Measurements from ENCODE around the gene RB1. TPM values are rescaled to one million over a fixed set of nuclear protein-coding genes. Genes with fewer than 3 reads are reported as not detected.

The RB1 gene
- total RNA-seq, 1 donor from 2014 or later: 10.6 TPM

- H3K4me3 ChIP-seq: peak overlapping the region; percentile 40 to 41
- peaks cover 3 to 35% of the 10 kb centered on the region in 2 donors for H3K4me1 ChIP-seq
- H3K27ac ChIP-seq: peak overlapping the region; percentile 74
- no peaks in the 10 kb centered on the region for H3K27me3 ChIP-seq
- DNase-seq (ENCODE audit: low spot score in 2 of 2): no peak
- H3K9me3 ChIP-seq: no peaks in the 10 kb centered on the region
- intact Hi-C loops (cut with DNase I): loop anchor here (2.0 to 10.0 kb wide), 4 partner anchors 102 to 174 kb away; partner anchors contain the start of genes ITM2B and RCBTB2
- H3K36me3 ChIP-seq: no peaks in the 10 kb centered on the region
- no peak for TF ChIP-seq CTCF (IDR thresholded peaks at IDR 0.05)
Measured at GRCh38 chr13:48403151-48403631, 99.6 kb downstream of the RB1 start.

- peaks cover 3 to 32% of the 10 kb centered on the region in 2 donors for H3K4me1 ChIP-seq
- H3K4me3 ChIP-seq: peak overlapping the region in 1 of 2 donors; percentile 41
- no peaks in the 10 kb centered on the region for H3K27me3 ChIP-seq
- H3K27ac ChIP-seq: peak overlapping the region; percentile 74
- DNase-seq (ENCODE audit: low spot score in 2 of 2): no peak
- TF ChIP-seq CTCF (IDR thresholded peaks at IDR 0.05): no peak
- H3K36me3 ChIP-seq: no peaks in the 10 kb centered on the region
- H3K9me3 ChIP-seq: no peaks in the 10 kb centered on the region
- intact Hi-C loops (cut with DNase I): loop anchor here (2.0 to 10.0 kb wide), 4 partner anchors 101 to 173 kb away; partner anchors contain the start of genes ITM2B and RCBTB2
Measured at GRCh38 chr13:48403913-48404312, 100.4 kb downstream of the RB1 start.

GRCh38 chr13:48404952-48405351 is 101.4 kb downstream of the RB1 start:
- Histone ChIP-seq H3K36me3 (no peaks in the 10 kb centered on the region), H3K27ac (peak overlapping the region; percentile 74), H3K9me3 (no peaks in the 10 kb centered on the region), H3K4me3 (no peak overlapping the region), H3K27me3 (no peaks in the 10 kb centered on the region), H3K4me1 (peaks cover 3 to 21% of the 10 kb centered on the region in 2 donors)
- no peak for DNase-seq (ENCODE audit: low spot score in 2 of 2)
- TF ChIP-seq CTCF (IDR thresholded peaks at IDR 0.05): no peak
- intact Hi-C loops (cut with DNase I): loop anchor here (5.0 to 10.0 kb wide), 3 partner anchors 127 to 172 kb away; partner anchors contain the start of genes ITM2B and RCBTB2

GRCh38 chr13:48405875-48406274 is 102.3 kb downstream of the RB1 start:
- DNase-seq (ENCODE audit: low spot score in 2 of 2): no peak
- H3K4me3 ChIP-seq: no peak overlapping the region
- H3K27me3 ChIP-seq: no peaks in the 10 kb centered on the region
- H3K36me3 ChIP-seq: no peaks in the 10 kb centered on the region
- H3K27ac ChIP-seq: peak overlapping the region; percentile 32 to 74
- no peaks in the 10 kb centered on the region for H3K9me3 ChIP-seq
- no peak for TF ChIP-seq CTCF (IDR thresholded peaks at IDR 0.05)
- intact Hi-C loops (cut with DNase I): loop anchor here (10.0 kb wide), 1 partner anchor 171 kb away; the partner anchor contains the start of gene ITM2B
- H3K4me1 ChIP-seq: peaks cover 0 to 21% of the 10 kb centered on the region in 2 donors

- no peak for TF ChIP-seq CTCF (IDR thresholded peaks at IDR 0.05)
- peak overlapping the region; percentile 62 to 72 for H3K27ac ChIP-seq
Measured at GRCh38 chr13:48410199-48410598, 106.6 kb downstream of the RB1 start.

More at GRCh38 chr13:48410199-48410598, 106.6 kb downstream of the RB1 start:
- DNase-seq (ENCODE audit: low spot score in 2 of 2): no peak
- intact Hi-C loops (cut with DNase I): no loop called here
- peaks cover 0 to 10% of the 10 kb centered on the region in 2 donors for H3K4me1 ChIP-seq
- H3K9me3 ChIP-seq: no peaks in the 10 kb centered on the region
- H3K27me3 ChIP-seq: no peaks in the 10 kb centered on the region
- peak overlapping the region; percentile 58 to 60 for H3K4me3 ChIP-seq
- no peaks in the 10 kb centered on the region for H3K36me3 ChIP-seq
